ENCODE measurements around the gene NBPF1. TPM values are rescaled to one million over a fixed set of nuclear protein-coding genes. Genes with fewer than 3 reads are reported as not detected.
"Not testable (repeated sequence)": the region's sequence is repeated elsewhere in the genome, so short reads cannot be mapped to it uniquely, and the experiment has no call there.

The NBPF1 gene
- total and polyA plus RNA-seq, 2 experiments from 2014 or later = 18.6 to 21.2 TPM

DNA sequence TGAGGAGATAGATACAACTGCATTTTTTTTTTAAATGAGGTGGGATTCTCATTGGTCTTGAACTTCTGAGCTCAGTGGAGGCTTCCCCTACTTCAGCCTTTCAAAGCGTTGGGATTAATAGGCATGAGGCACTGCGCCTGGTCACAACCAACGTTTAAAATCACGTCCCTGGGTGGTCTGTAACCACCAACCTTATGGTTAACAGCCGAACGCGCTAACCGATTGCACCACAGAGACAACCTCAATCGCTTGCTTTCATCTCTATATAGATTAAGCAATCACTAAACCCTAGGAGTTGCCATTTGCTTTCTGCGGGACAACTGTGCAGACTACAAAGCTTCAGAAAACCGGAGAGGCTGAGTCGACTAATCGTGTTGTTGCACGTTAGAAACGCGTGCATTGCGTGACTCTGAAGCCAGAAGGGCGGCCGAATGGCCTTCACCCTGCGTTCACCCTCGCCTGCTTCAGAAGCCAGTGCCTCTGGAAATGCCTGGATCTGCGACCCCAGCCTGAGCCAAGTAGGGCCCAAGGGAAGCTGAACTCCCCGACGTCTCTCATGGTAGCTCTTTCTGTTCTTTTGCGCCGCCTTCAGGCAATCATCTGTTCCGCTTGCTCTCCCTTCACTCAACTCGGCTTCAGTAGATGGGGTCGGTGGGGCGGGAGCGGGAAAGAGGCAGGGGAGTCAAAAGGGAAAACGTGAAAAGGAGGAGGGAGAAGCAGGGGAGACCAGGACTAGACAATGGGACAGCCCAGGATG lies 81.0 kb downstream of the NBPF1 start:
- H3K79me2 ChIP-seq (ENCODE audit: insufficient read depth); H3K9me2 ChIP-seq (ENCODE audit: insufficient read depth); H3K9ac ChIP-seq; H3K36me3 ChIP-seq (ENCODE audit: low read depth); H3K27ac ChIP-seq; H3K4me3 ChIP-seq; H3K4me1 ChIP-seq (ENCODE audit: insufficient read depth); H2AFZ ChIP-seq; H4K20me1 ChIP-seq (ENCODE audit: insufficient read depth); H3F3A ChIP-seq (ENCODE audit: insufficient read depth); H3K9me3 ChIP-seq (ENCODE audit: low read depth); in situ Hi-C loops (cut with MboI); H3K4me2 ChIP-seq (ENCODE audit: unreplicated experiment); DNase-seq: not testable (repeated sequence)
- WGBS, 2 experiments (ENCODE audit: low coverage in 1 of 2, low lambda C conversion rate in 2 of 2, missing lambda C conversion rate in 2 of 2) = 10 to 14% methylated on average over 21 to 27 of the region's 32 CpGs
- peaks cover 29% of the 10 kb centered on the region for H3K27me3 ChIP-seq (replicated peaks; ENCODE audit: insufficient read depth)

GRCh38 chr1:16528338-16528737 lies 85.0 kb downstream of the NBPF1 start:
- in situ Hi-C loops (cut with MboI); H2AFZ ChIP-seq; H3K9ac ChIP-seq; H3K79me2 ChIP-seq (ENCODE audit: insufficient read depth); DNase-seq; H3K27ac ChIP-seq; H3K9me3 ChIP-seq (ENCODE audit: low read depth); H3K36me3 ChIP-seq (ENCODE audit: low read depth); H3F3A ChIP-seq (ENCODE audit: insufficient read depth); H4K20me1 ChIP-seq (ENCODE audit: insufficient read depth); H3K4me3 ChIP-seq; H3K4me2 ChIP-seq (ENCODE audit: unreplicated experiment); H3K4me1 ChIP-seq (ENCODE audit: insufficient read depth); H3K9me2 ChIP-seq (ENCODE audit: insufficient read depth): not testable (repeated sequence)
- peaks cover 28% of the 10 kb centered on the region for H3K27me3 ChIP-seq (replicated peaks; ENCODE audit: insufficient read depth)
- 59 to 67% methylated on average over 3 of the region's 3 CpGs for WGBS, 2 experiments (ENCODE audit: low coverage in 1 of 2, low lambda C conversion rate in 2 of 2, missing lambda C conversion rate in 2 of 2)

DNA sequence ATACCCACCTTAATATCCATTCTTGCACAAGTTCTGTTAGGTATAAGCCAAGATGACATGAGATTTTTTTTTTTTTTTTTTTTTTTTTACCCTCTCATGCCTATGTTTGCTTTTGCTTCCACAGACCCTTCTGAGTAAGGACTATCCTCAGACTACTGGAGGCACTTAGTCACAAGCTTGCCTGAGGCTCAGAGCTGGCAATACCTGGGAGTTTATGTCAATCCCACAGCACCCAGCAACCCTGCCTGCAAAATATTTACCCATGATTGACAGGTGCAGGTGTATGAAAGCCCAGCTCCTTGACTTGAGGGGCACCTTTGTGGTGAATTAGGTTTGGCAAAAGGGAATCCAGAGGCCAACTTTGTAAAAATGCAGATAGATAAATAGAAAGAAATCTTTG lies 87.6 kb downstream of the NBPF1 start:
- H3K4me3 ChIP-seq; H2AFZ ChIP-seq; H3F3A ChIP-seq (ENCODE audit: insufficient read depth); H3K4me1 ChIP-seq (ENCODE audit: insufficient read depth); H3K9ac ChIP-seq; H4K20me1 ChIP-seq (ENCODE audit: insufficient read depth); H3K36me3 ChIP-seq (ENCODE audit: low read depth); H3K79me2 ChIP-seq (ENCODE audit: insufficient read depth); DNase-seq; H3K4me2 ChIP-seq (ENCODE audit: unreplicated experiment); H3K27ac ChIP-seq; in situ Hi-C loops (cut with MboI); H3K9me3 ChIP-seq (ENCODE audit: low read depth); H3K9me2 ChIP-seq (ENCODE audit: insufficient read depth): not testable (repeated sequence)
- peaks cover 27% of the 10 kb centered on the region for H3K27me3 ChIP-seq (replicated peaks; ENCODE audit: insufficient read depth)

DNA sequence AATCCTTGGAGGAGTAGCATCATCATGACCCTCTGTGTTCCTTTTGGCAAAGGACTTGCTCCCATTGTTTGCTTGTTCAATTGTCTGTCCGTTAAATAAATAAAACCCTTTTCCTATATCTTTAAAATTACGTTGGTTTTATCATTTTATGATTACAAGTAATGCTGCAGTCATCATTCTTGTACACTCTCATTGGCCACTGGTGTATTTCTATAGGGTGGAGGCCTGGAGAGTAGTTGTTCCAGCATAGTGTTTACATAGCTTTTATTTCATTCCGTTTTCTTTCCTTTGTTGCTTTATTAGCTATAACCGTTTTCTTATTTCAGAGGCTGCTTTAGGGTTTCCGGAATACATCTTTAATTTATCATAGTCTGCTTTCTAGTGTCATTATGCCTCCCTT lies 91.7 kb downstream of the NBPF1 start:
- H3K4me3 ChIP-seq; H3K9me2 ChIP-seq (ENCODE audit: insufficient read depth); H3K4me2 ChIP-seq (ENCODE audit: unreplicated experiment); H2AFZ ChIP-seq; H3K9ac ChIP-seq; H4K20me1 ChIP-seq (ENCODE audit: insufficient read depth); H3F3A ChIP-seq (ENCODE audit: insufficient read depth); H3K27ac ChIP-seq; DNase-seq; H3K79me2 ChIP-seq (ENCODE audit: insufficient read depth); H3K36me3 ChIP-seq (ENCODE audit: low read depth); H3K4me1 ChIP-seq (ENCODE audit: insufficient read depth); H3K9me3 ChIP-seq (ENCODE audit: low read depth); in situ Hi-C loops (cut with MboI): not testable (repeated sequence)
- WGBS, 2 experiments (ENCODE audit: low coverage in 1 of 2, low lambda C conversion rate in 2 of 2, missing lambda C conversion rate in 2 of 2) = 37 to 50% methylated on average over 5 of the region's 5 CpGs
- peaks cover 26% of the 10 kb centered on the region for H3K27me3 ChIP-seq (replicated peaks; ENCODE audit: insufficient read depth)

DNA sequence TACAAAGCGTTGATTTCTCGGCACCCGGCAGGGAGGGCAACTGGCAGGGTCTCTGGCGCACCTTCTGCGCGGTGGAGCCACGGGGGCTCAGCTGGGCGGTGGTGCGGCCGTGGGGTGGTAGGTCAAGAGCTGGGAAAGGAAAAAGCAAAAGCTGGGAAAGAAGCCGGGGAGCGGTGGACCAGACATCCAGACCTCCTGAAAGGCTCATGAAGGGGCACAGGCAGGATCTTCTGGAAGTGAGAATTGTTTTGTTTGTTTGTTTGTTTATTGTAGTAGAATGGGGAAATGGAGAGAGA lies 92.1 kb downstream of the NBPF1 start:
- no peaks in the 10 kb centered on the region for H3K9me3 ChIP-seq (ENCODE audit: low read depth)
- no peak overlapping the region for H3K4me3 ChIP-seq
- no peaks in the 10 kb centered on the region for H4K20me1 ChIP-seq (ENCODE audit: insufficient read depth)
- in situ Hi-C loops (cut with MboI) = no loop called here
- H2AFZ ChIP-seq = no peak overlapping the region
- WGBS, 2 experiments (ENCODE audit: low coverage in 1 of 2, low lambda C conversion rate in 2 of 2, missing lambda C conversion rate in 2 of 2) = 46 to 51% methylated on average over 12 of the region's 12 CpGs
- H3K4me2 ChIP-seq (ENCODE audit: unreplicated experiment) = no peak overlapping the region
- no peaks in the 10 kb centered on the region for H3K79me2 ChIP-seq (ENCODE audit: insufficient read depth)
- H3K27ac ChIP-seq = no peak overlapping the region
- H3K9me2 ChIP-seq (ENCODE audit: insufficient read depth) = no peaks in the 10 kb centered on the region
- H3K4me1 ChIP-seq (ENCODE audit: insufficient read depth) = no peaks in the 10 kb centered on the region
- peaks cover 26% of the 10 kb centered on the region for H3K27me3 ChIP-seq (replicated peaks; ENCODE audit: insufficient read depth)
- H3F3A ChIP-seq (ENCODE audit: insufficient read depth) = no peaks in the 10 kb centered on the region
- H3K36me3 ChIP-seq (ENCODE audit: low read depth) = no peaks in the 10 kb centered on the region
- no peak overlapping the region for H3K9ac ChIP-seq
- TF ChIP-seq EZH2 (IDR thresholded peaks at IDR 0.05; ENCODE audit: insufficient read depth, poor library complexity, severe bottlenecking) (no peak), EZH2phosphoT487 (IDR thresholded peaks at IDR 0.05; ENCODE audit: insufficient read depth, low read depth) (no peak)
- DNase-seq = no peak

DNA sequence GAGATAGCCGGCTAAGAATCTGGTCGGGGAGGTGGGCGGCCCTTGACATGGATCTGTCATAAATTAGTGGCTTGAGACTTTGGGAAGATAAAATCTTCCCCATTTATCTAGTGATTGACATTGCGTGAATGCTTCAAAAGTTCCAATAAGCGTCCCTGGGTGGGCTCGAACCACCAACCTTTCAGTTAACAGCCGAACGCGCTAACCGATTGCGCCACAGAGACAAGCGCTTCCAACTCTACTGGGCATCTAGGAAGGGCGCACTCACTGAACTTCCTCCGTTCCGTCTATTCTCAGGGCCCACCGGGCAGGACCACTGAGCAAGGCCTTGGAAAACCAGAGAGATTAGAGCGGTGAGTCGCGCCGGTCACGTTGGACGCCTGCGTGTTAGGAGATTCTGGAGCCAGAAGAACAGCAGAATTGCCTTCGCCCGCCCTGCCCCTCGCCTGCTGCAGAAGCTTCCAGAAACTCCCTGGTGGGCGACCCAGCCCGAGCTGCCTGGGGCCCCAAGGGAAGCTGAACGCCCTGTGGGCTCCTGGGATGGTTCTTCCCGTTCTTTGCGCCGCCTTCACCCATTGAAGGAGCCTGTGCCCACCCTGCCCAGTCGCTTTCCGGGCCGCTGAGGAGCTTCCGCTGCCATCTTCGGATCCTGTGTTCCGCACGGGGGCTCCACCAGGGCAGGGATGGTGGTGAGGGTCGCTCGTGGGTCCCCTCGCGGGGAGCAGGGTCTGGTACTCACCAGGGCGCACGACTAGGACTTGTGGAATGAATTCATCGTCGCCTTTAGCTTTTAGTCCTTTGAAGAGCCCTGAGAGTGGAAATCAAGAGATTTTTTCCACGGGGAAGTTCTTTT lies 92.7 kb downstream of the NBPF1 start:
- H3K9me3 ChIP-seq (ENCODE audit: low read depth); H3K4me1 ChIP-seq (ENCODE audit: insufficient read depth); in situ Hi-C loops (cut with MboI); H3K9ac ChIP-seq; H3K4me3 ChIP-seq; H3F3A ChIP-seq (ENCODE audit: insufficient read depth); H3K9me2 ChIP-seq (ENCODE audit: insufficient read depth); H3K4me2 ChIP-seq (ENCODE audit: unreplicated experiment); H3K27ac ChIP-seq; H2AFZ ChIP-seq; H3K79me2 ChIP-seq (ENCODE audit: insufficient read depth); H4K20me1 ChIP-seq (ENCODE audit: insufficient read depth); H3K36me3 ChIP-seq (ENCODE audit: low read depth): not testable (repeated sequence)
- peak; percentile 4 for DNase-seq
- WGBS, 2 experiments (ENCODE audit: low coverage in 1 of 2, low lambda C conversion rate in 2 of 2, missing lambda C conversion rate in 2 of 2) = 51 to 58% methylated on average over 48 of the region's 48 CpGs
- H3K27me3 ChIP-seq (replicated peaks; ENCODE audit: insufficient read depth) = peaks cover 23% of the 10 kb centered on the region; the same call in 1 of the 2 replicates

- H3K79me2 ChIP-seq (ENCODE audit: insufficient read depth); H2AFZ ChIP-seq; H3K9ac ChIP-seq; H3F3A ChIP-seq (ENCODE audit: insufficient read depth); H3K9me3 ChIP-seq (ENCODE audit: low read depth); H3K9me2 ChIP-seq (ENCODE audit: insufficient read depth); H3K4me1 ChIP-seq (ENCODE audit: insufficient read depth); H3K4me2 ChIP-seq (ENCODE audit: unreplicated experiment); H3K27ac ChIP-seq; H4K20me1 ChIP-seq (ENCODE audit: insufficient read depth); H3K4me3 ChIP-seq; H3K36me3 ChIP-seq (ENCODE audit: low read depth); in situ Hi-C loops (cut with MboI): not testable (repeated sequence)
- H3K27me3 ChIP-seq (replicated peaks; ENCODE audit: insufficient read depth) = peaks cover 23% of the 10 kb centered on the region; the same call in 1 of the 2 replicates
- DNase-seq = peak; percentile 5
- 17 to 18% methylated on average over 6 of the region's 6 CpGs for WGBS, 2 experiments (ENCODE audit: low coverage in 1 of 2, low lambda C conversion rate in 2 of 2, missing lambda C conversion rate in 2 of 2)
Measured at GRCh38 chr1:16519255-16519951, 94.0 kb downstream of the NBPF1 start.
